HepG2 (cell line): ENCODE measurements around the gene SLC45A2. TPM values are rescaled to one million over a fixed set of nuclear protein-coding genes. Genes with fewer than 3 reads are reported as not detected.

Experiments
- BCL3 ChIP-seq: sonication (generic); formaldehyde crosslinking; IDR thresholded peaks from 2 replicates; pipeline ENCODE4 v1.5.1; 2020; ENCODE audit warnings: mild to moderate bottlenecking, missing genetic modification reagents, moderate library complexity
- CENPT ChIP-seq: sonication (generic); formaldehyde crosslinking; IDR thresholded peaks from 2 replicates; pipeline ENCODE4 v1.8.0; 2022; ENCODE audit warnings: low read depth, mild to moderate bottlenecking, moderate library complexity, missing genetic modification reagents
- KDM5B ChIP-seq: sonication (generic); formaldehyde crosslinking; IDR thresholded peaks from 2 replicates; pipeline ENCODE4 v1.4.0; 2020; ENCODE audit warnings: missing genetic modification reagents, mild to moderate bottlenecking, borderline replicate concordance
- NAIF1 ChIP-seq: sonication (generic); formaldehyde crosslinking; IDR thresholded peaks from 2 replicates; pipeline ENCODE4 v1.5.0; 2020; ENCODE audit warnings: mild to moderate bottlenecking, missing genetic modification reagents, borderline replicate concordance
- NFAT5 ChIP-seq: sonication (generic); formaldehyde crosslinking; IDR thresholded peaks from 2 replicates; pipeline ENCODE4 v1.4.0; 2020; ENCODE audit warnings: missing genetic modification reagents
- NR2F6 ChIP-seq, 2 experiments: IDR thresholded peaks; 2 replicates each; pipeline ENCODE4 v1.6.1; 2016; ENCODE audit warnings: antibody characterized with exemption in 1 of 2, mild to moderate bottlenecking in 1 of 2
- ONECUT2 ChIP-seq: sonication (generic); formaldehyde crosslinking; IDR thresholded peaks from 2 replicates; pipeline ENCODE4 v1.4.0; 2020; ENCODE audit warnings: missing genetic modification reagents
- PHF20 ChIP-seq: sonication (generic); formaldehyde crosslinking; IDR thresholded peaks from 2 replicates; pipeline ENCODE4 v1.5.0; 2020; ENCODE audit warnings: mild to moderate bottlenecking, missing genetic modification reagents
- POLR2A ChIP-seq, 2 experiments: IDR thresholded peaks; 2 replicates each; pipeline ENCODE4 v1.6.1; 2011; ENCODE audit warnings: low read depth in 2 of 2, low read length in 2 of 2, mild to moderate bottlenecking in 1 of 2, moderate library complexity in 1 of 2; ENCODE audit not compliant: insufficient read depth in 1 of 2
- SNAPC2 ChIP-seq: sonication (generic); formaldehyde crosslinking; IDR thresholded peaks from 2 replicates; pipeline ENCODE4 v1.8.1; 2022; ENCODE audit warnings: mild to moderate bottlenecking, missing genetic modification reagents
- TGIF2 ChIP-seq: IDR thresholded peaks from 2 replicates; pipeline ENCODE4 v1.6.1; 2016; ENCODE audit warnings: control low read depth, missing compliant biosample characterization
- THAP9 ChIP-seq: sonication (generic); formaldehyde crosslinking; IDR thresholded peaks from 2 replicates; pipeline ENCODE4; 2020; ENCODE audit warnings: missing genetic modification reagents, mild to moderate bottlenecking, borderline replicate concordance
- ZNF451 ChIP-seq: sonication (generic); formaldehyde crosslinking; IDR thresholded peaks from 2 replicates; pipeline ENCODE4 v1.5.0; 2020; ENCODE audit warnings: mild to moderate bottlenecking, missing genetic modification reagents
- ZSCAN21 ChIP-seq: sonication (generic); formaldehyde crosslinking; IDR thresholded peaks from 2 replicates; pipeline ENCODE4 v1.8.0; 2022; ENCODE audit warnings: mild to moderate bottlenecking, missing genetic modification reagents, moderate library complexity, borderline replicate concordance
- polyA plus RNA-seq, 8 experiments: library from polyadenylated mRNA; depleted of rRNA in 3 of 8; stranded (reverse) in 7 of 8; unstranded in 1 of 8; fragments of >200 nt; fragmentation: Illumina TruSeq in 4 of 8; extraction: Trizol in 4 of 8; gene quantifications; 2 replicates each; pipeline versions ENCODE4 v1.2.1 to v1.2.3, GENCODE V29; 2011 to 2016; ENCODE audit warnings: low read depth in 4 of 8, missing spikeins in 1 of 8, mixed read lengths in 1 of 8; ENCODE audit not compliant: insufficient read depth in 1 of 8
- total RNA-seq, 5 experiments: library from RNA; depleted of rRNA; stranded (reverse); fragments of >200 nt; fragmentation: Illumina TruSeq; extraction: Trizol; gene quantifications; 2 replicates each; pipeline ENCODE4 v1.2.3, GENCODE V29; 2016; ENCODE audit warnings: low read depth in 1 of 5
- TF ChIP-seq, protein P1 (sequence below): sonication (generic); formaldehyde crosslinking; conservative IDR thresholded peaks from 2 replicates; pipeline ENCODE4 v1.8.0; 2022; ENCODE audit warnings: mild to moderate bottlenecking, moderate library complexity, missing genetic modification reagents

SLC45A2 gene
- total and polyA plus RNA-seq, 2 of the 13 experiments (the other 11 are each of a cell fraction or from before 2014, with no cell fraction given) = 0.22 to 0.24 TPM

- TF ChIP-seq THAP9 (CRISPR knock-in tag) (peak; percentile 90), ZNF451 (CRISPR knock-in tag) (peak; percentile 95; the same call in 1 of the 2 replicates), NFAT5 (CRISPR knock-in tag) (no peak), NAIF1 (CRISPR knock-in tag) (peak; percentile 89), SNAPC2 (CRISPR knock-in tag) (0 out of 2 replicates have a peak, but pooled peaks have one; percentile 64), POLR2A (IDR thresholded peaks at IDR 0.05; ENCODE audit: insufficient read depth in 1 of 2, low read depth in 2 of 2, low read length in 2 of 2) (peak; percentile 94 to 98), KDM5B (peak; percentile 96), PHF20 (peak; percentile 74), ZSCAN21 (CRISPR knock-in tag) (peak; percentile 96), TGIF2 (CRISPR knock-in tag) (no peak), CENPT (no peak), NR2F6 (IDR thresholded peaks at IDR 0.05) (peak; percentile 29; the same call in 1 of the 2 replicates), NR2F6 (CRISPR knock-in tag; IDR thresholded peaks at IDR 0.05) (peak; percentile 58), BCL3 (CRISPR knock-in tag) (peak; percentile 90), ONECUT2 (CRISPR knock-in tag) (0 out of 2 replicates have a peak, but pooled peaks have one; percentile 16)
- TF ChIP-seq, protein P1, sequence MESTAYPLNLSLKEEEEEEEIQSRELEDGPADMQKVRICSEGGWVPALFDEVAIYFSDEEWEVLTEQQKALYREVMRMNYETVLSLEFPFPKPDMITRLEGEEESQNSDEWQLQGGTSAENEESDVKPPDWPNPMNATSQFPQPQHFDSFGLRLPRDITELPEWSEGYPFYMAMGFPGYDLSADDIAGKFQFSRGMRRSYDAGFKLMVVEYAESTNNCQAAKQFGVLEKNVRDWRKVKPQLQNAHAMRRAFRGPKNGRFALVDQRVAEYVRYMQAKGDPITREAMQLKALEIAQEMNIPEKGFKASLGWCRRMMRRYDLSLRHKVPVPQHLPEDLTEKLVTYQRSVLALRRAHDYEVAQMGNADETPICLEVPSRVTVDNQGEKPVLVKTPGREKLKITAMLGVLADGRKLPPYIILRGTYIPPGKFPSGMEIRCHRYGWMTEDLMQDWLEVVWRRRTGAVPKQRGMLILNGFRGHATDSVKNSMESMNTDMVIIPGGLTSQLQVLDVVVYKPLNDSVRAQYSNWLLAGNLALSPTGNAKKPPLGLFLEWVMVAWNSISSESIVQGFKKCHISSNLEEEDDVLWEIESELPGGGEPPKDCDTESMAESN (CRISPR knock-in tag) = peak; percentile 90
These were observed 23.4 kb upstream of the SLC45A2 start, which contains the start of gene AMACR (continued) for GRCh38 chr5:34007621-34008600.
